GM12801 (cell line): ENCODE data around the gene CCDC116.

ENCODE experiments used
- CTCF ChIP-seq: IDR thresholded peaks from one replicate; pipeline ENCODE4 v1.5.1; 2011; ENCODE audit warnings: control low read depth; ENCODE audit not compliant: insufficient read length; ENCODE audit errors: extremely low read depth

Gene CCDC116

GRCh38 chr22:21621025-21621424 is 11.5 kb upstream of the CCDC116 start:
- TF ChIP-seq CTCF = no peak

DNA sequence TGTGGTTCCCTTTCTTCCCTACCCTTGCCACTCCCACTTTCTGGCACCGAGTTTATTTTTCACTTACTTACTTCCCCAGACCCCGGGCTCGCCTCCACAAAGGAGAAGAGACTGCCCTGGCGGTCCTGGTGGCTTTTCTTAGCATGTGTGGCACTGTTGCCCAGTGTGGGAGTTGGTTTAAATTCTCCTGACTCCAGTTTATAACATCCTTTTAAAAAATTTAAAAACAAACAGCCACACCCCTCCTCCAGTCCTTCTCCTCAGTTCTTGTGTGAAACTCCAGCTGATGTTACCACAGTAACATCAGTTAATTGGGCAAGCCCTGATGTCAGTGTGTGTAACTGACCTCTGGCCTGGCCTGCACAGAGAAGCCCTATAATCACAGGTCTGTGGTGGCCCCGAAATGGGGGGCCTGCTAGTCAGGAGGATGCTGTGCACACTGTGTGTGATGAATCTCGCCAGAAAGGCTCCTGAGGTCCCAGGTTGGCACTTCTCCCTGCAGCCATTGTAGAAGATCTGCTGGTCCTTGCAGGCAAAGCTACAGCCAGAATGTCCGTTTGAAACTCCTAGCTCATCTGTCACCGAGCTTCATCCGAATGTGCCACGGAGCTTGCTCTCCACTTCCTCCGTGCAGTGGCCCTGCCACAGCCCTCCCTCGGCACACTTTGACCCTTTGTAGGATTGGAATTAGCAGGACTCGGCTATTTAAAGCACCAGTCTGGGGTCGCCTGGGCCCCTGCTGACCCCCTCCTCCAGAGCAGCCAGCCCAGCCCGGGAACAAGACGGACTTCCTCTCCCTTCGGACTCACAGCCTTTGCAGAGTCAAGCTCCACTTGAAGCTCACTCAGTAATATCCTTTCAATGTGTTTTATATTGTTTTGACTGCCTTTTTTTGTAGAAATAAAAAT is 10.3 kb upstream of the CCDC116 start:
- no peak for TF ChIP-seq CTCF

GRCh38 chr22:21622919-21623647 is 9.5 kb upstream of the CCDC116 start:
- TF ChIP-seq CTCF = no peak

DNA sequence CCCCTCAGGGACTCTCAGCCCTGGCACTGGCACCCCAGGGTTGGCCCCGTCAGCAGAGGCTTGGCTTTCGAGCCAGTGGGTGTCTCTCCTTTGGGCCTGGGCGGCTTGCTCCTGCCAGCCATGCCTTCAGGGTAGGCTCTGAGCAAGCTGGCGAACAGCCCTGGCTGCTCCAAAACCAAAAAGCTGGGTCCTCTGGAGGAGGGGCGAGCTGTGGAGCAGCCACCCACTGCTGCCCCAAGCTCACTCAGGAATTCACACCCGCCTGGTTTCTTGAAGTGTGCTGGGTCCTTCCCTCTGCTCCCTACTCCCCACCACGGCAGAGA is 9.0 kb upstream of the CCDC116 start:
- no peak for TF ChIP-seq CTCF

- TF ChIP-seq CTCF = no peak
Measured at GRCh38 chr22:21624120-21624879, 8.3 kb upstream of the CCDC116 start.

DNA sequence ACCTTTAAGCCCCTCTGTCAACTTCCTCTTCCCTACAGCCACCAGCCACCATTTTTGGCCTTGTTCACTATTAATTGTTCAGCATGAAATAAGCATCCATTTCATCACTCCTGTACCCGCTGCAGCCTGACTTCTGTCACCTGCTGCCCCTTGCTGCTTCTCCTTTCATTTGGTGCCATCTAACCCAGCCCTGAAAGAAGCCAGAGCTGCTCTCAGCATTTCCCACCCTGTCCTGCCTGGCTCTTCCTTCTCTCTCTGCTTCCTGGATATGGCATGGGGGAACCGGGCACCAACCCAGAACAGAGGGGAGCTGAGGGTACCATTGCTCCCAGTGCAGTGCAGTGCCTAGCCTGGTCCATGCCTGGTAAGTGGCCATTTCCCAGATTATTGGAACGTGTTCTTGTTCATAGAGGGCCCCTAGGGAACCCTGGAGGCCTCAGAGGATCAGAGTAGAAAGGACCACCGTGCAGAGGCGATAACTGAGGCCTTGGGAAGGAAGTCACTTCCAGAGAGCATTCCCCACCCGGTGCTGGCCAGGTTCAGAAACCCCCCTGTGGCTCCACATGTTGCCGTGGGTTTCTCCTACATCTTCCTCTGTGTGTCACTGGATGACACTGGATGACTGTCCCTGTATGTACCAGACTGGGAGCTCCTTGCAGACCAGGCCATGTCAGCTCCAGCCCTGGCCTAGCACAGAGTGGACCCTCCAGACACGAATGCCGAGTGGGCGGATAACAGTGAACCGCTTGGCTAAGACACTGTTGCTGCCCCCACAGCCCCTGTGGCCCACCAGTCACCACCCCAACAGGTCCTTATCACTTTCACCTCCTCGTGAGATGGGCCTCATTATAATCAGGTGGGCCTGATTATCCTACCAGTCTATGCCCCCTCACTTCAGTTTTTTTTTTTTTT is 7.4 kb upstream of the CCDC116 start:
- no peak for TF ChIP-seq CTCF
